K562 (cell line): ENCODE measurements around the gene SMCO4. TPM values are rescaled to one million over a fixed set of nuclear protein-coding genes. Genes with fewer than 3 reads are reported as not detected.

Experiments used
- ASH1L ChIP-seq: fragments of 450-650 bp; IDR thresholded peaks from 2 replicates; pipeline ENCODE4 v1.6.1; 2018; ENCODE audit warnings: borderline replicate concordance, mild to moderate bottlenecking, low read depth; ENCODE audit not compliant: partially characterized antibody
- E2F8 ChIP-seq: fragments of 450-650 bp; IDR thresholded peaks from 2 replicates; pipeline ENCODE4 v1.7.1; 2018; ENCODE audit warnings: mild to moderate bottlenecking, low read depth; ENCODE audit not compliant: partially characterized antibody
- JUN ChIP-seq, 2 experiments: sonication (generic) in 1 of 2; formaldehyde crosslinking in 1 of 2; IDR thresholded peaks; 2 replicates each; pipeline versions ENCODE4 v1.6.1 to v1.8.0; 2012 to 2022; ENCODE audit warnings: borderline replicate concordance in 2 of 2, mild to moderate bottlenecking in 2 of 2, improper control_type of control experiment in 1 of 2, low read depth in 1 of 2, low read length in 1 of 2, missing genetic modification reagents in 1 of 2
- POLR2G ChIP-seq: fragments of 200-400 bp; formaldehyde crosslinking; IDR thresholded peaks from 2 replicates; pipeline ENCODE4 v1.6.1; 2017; ENCODE audit warnings: low read depth, mild to moderate bottlenecking, antibody characterized with exemption, low read length, moderate library complexity
- RBBP5 ChIP-seq: fragments of 200-600 bp; sonication (generic); IDR thresholded peaks from 2 replicates; pipeline ENCODE4 v1.6.1; 2012; ENCODE audit warnings: borderline replicate concordance, mild to moderate bottlenecking, low read length, control low read depth, inconsistent platforms; ENCODE audit not compliant: insufficient read depth, poor library complexity, severe bottlenecking
- RBFOX2 ChIP-seq: fragments of 200-400 bp; formaldehyde crosslinking; IDR thresholded peaks from 2 replicates; pipeline ENCODE4 v1.6.1; 2017; ENCODE audit warnings: low read depth, mild to moderate bottlenecking, low read length, moderate library complexity
- polyA plus RNA-seq, 8 experiments: library from polyadenylated mRNA; depleted of rRNA in 4 of 8; stranded (reverse) in 5 of 8; unstranded in 3 of 8; fragments of >200 nt; fragmentation: Nextera tagmentation in 2 of 8; fragmentation: Illumina TruSeq in 1 of 8; extraction: Ambion mirVana in 2 of 8; extraction: Trizol in 1 of 8; gene quantifications; 2 replicates each; pipeline versions ENCODE4 v1.2.1 to v1.2.3, GENCODE V29; 2011 to 2014; ENCODE audit warnings: inconsistent platforms in 1 of 8, missing spikeins in 1 of 8
- total RNA-seq, 7 experiments: library from RNA; depleted of rRNA in 6 of 7; stranded (reverse); fragments of >200 nt in 6 of 7; fragmentation: Illumina TruSeq in 2 of 7; extraction: Trizol in 2 of 7; gene quantifications; 2 replicates each; pipeline versions ENCODE4 v1.2.1 to v1.2.3, GENCODE V29; 2011 to 2021; ENCODE audit warnings: low replicate concordance in 1 of 7
- TF ChIP-seq, protein P1 (sequence below): fragments of 450-650 bp; IDR thresholded peaks from 2 replicates; pipeline ENCODE4 v1.6.1; 2018; ENCODE audit not compliant: partially characterized antibody

The SMCO4 gene
- total and polyA plus RNA-seq, 9 of the 15 experiments (the other 6 are each of a cell fraction or from before 2014, with no cell fraction given): 1.8 to 27.8 (median 15.3) TPM

- TF ChIP-seq, protein P1, sequence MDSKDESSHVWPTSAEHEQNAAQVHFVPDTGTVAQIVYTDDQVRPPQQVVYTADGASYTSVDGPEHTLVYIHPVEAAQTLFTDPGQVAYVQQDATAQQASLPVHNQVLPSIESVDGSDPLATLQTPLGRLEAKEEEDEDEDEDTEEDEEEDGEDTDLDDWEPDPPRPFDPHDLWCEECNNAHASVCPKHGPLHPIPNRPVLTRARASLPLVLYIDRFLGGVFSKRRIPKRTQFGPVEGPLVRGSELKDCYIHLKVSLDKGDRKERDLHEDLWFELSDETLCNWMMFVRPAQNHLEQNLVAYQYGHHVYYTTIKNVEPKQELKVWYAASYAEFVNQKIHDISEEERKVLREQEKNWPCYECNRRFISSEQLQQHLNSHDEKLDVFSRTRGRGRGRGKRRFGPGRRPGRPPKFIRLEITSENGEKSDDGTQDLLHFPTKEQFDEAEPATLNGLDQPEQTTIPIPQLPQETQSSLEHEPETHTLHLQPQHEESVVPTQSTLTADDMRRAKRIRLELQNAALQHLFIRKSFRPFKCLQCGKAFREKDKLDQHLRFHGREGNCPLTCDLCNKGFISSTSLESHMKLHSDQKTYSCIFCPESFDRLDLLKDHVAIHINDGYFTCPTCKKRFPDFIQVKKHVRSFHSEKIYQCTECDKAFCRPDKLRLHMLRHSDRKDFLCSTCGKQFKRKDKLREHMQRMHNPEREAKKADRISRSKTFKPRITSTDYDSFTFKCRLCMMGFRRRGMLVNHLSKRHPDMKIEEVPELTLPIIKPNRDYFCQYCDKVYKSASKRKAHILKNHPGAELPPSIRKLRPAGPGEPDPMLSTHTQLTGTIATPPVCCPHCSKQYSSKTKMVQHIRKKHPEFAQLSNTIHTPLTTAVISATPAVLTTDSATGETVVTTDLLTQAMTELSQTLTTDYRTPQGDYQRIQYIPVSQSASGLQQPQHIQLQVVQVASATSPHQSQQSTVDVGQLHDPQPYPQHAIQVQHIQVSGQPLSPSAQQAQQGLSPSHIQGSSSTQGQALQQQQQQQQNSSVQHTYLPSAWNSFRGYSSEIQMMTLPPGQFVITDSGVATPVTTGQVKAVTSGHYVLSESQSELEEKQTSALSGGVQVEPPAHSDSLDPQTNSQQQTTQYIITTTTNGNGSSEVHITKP: no peak
- TF ChIP-seq JUN (IDR thresholded peaks at IDR 0.05; ENCODE audit: borderline replicate concordance, low read depth, low read length) (no peak), JUN (CRISPR knock-in tag; IDR thresholded peaks at IDR 0.05; ENCODE audit: borderline replicate concordance) (no peak), ASH1L (no peak), RBBP5 (peak; percentile 46), POLR2G (0 out of 2 replicates have a peak, but pooled peaks have one; percentile 63), RBFOX2 (peak; percentile 55; the same call in 1 of the 2 replicates), E2F8 (no peak)
- TF ChIP-seq, all 486 proteins: peak for 7
These were observed 371 bp downstream of the SMCO4 start (continued) for GRCh38 chr11:93542811-93543229.
